MV-4-11 (cell line): ENCODE data around the gene TXNDC9.
"Not testable (repeated sequence)": the region's sequence is repeated elsewhere in the genome, so short reads cannot be mapped to it uniquely, and the experiment has no call there.

Source experiments
- DNase-seq: peaks from one replicate; lab custom pipeline; 2025; lab: John Stamatoyannopoulos, UW

TXNDC9 gene

DNA sequence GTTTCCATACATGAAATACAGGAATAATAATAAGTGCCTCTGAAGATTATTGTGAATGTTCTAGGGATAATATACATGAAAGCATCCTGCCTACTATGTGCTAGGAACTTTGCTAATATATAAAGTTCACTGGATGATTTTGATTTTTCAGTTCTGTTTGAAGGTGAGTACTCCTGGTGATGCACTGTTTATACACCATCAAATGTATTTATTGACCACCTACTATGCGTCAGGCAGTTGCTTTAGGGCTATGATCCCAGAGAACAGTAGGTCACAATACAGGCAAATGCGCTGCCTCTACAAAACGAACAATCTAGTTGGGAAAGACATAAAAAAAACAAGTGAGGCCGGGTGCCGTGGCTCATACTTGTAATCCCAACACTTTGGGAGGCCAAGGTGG lies 10.7 kb downstream of the TXNDC9 start:
- no peak for DNase-seq

DNA sequence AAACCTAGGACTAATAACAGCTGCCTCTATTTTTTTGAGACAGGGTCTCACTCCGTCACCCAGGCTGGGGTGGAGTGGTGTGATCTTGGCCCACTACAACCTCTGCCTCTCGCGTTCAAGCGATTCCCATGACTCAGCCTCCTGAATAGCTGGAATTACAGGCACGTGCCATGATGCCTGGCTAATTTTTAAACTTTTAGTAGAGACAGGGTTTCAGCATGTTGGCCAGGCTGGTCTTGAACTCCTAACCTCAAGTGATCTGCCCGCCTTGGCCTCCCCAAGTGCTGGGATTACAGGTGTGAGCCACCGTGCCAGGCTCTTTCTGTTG lies 18.3 kb downstream of the TXNDC9 start:
- not testable (repeated sequence) for DNase-seq

DNA sequence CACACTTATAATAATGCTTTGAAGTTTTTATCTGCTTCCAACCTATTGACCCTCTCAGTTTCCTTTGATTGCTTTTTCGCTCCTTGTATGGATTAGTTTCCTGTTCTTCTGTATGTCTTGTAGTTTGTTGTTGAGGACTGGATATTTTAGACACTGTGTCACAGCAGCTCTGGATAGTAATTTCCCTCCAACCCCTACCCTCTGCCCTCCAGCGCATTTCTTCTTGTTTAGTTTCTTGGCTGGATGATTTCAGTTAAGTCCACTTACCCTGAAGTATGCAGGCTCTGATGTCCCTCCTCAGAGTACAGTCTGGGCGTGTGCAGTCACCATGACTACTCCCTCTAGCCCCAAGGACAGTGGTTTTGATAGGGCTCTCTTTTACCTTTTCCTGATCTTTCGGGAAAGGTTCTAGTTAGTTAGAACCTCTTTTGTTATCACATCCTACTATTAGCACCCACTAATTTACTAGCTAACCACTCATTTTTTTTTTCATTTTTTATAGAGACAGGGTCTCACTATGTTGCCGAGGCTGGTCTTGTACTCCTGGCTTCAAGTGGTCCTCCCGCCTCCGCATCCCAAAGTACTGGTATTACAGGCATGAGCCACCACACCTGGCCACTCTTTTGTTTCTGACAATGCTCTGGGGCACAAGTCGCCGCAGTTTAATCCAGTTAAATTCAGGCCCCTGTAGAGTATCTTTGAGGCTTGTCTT lies 18.8 kb downstream of the TXNDC9 start:
- no peak for DNase-seq

DNA sequence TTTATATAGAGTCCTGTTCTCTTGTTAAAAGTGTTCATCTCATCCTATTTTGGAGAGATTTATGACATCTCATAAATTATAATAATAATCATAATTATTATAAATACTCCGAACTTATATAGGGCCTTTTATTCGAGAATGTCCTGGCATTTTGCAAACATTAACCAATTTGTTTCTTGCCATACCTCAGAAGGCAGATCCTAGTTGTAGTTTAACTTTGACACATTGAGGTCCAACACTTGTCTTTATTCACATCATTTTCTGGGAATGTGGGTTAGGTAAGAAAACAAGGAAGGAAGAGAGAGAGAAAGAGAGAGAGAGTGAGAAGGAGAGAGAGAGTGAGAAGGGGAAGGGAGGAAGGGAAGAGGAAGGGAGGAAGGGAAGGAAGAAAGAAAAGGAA lies 35.0 kb downstream of the TXNDC9 start, which contains the start of gene LYG1:
LYG1 (minus strand) TSS at position 101 of the 400 bp plus-strand sequence. CDS start 5,527 bp downstream, outside the sequence.
- not testable (repeated sequence) for DNase-seq

DNA sequence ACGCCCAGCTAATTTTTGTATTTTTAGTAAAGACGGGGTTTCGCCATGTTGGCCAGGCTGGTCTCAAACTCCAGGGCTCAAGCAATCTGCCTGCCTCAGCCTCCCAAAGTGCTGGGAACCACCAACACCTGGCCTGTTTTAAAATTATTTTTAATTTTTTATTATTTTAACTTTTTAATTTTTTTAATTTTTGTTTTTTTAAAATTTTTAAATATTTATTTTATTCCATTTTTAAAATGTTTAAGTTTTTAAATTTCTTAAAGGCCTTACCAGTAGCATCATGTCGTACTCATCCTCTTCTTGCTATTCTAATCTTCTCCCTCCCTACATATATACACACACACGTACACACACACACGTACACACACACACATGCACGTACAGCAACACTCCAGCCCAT lies 36.6 kb downstream of the TXNDC9 start:
- no peak for DNase-seq

DNA sequence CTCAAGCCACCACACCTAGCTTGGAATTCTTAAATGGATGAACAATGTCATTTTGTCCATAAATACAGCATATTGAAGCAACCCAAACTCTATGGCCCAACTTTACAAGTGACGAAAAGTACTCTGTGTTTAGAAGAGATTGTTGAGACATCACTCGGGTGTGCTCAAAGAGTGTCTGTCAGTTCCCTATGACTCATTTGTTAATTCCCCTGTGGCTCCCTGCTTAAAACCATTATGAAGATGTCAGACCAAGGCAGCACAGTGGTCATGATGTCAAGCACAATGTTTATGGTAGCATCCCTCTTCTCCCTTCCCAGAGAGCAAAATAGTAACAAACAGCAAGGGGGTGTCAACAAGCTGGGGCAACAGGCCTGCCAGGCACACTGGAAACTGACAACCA lies 38.1 kb downstream of the TXNDC9 start:
- DNase-seq = peak; percentile 76

DNA sequence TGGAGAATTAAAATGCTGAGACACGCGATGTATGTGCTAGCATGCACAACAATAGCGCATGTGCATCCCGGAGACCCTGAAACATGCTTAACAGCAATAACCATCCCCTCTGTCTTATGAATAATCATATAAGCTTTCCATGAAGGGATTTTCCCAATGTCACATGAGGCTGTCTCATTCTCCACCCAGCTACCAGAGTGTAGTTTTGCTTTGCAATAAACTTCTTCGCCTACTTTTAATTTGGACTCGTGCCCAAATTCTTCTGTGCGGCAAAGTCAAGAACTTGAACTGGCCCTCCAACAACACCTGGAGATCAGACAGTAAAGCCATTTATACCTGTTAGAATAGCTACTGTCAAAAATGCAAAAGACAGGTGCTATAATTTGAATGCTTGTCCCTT lies 50.6 kb downstream of the TXNDC9 start:
- DNase-seq = no peak

DNA sequence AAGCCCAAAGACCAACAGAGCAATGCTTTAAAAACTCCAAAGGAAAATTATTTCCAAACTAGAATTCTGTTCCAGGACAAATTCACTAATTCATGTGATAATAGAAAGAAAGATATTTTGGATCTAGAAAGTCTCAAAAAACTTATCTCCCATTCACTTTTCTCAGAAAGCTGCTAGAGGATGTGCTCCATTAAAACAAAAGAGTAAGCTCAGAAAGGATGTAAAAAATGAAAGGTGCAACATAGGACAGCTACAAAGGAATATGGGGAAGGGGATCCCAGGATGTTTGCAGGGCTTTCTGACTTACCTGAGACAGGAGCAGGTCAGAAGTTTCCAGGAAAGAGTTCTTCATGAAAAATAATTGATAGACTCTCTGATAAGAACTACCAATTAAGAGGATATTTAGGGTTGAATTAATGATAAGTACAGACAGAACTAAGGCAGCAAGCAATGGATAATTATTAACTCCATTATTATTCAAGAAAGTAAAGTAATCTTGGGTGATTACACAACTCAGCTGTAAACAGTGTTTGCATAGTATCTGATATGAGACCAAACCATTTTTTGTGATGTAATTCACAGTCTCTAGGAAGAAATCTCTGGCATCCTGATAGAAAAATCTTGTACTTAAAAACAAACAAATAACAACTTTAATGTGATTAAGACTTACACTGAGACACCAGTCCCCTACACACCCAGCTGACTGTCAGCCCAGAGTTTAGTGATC lies 56.0 kb downstream of the TXNDC9 start:
- DNase-seq = no peak

DNA sequence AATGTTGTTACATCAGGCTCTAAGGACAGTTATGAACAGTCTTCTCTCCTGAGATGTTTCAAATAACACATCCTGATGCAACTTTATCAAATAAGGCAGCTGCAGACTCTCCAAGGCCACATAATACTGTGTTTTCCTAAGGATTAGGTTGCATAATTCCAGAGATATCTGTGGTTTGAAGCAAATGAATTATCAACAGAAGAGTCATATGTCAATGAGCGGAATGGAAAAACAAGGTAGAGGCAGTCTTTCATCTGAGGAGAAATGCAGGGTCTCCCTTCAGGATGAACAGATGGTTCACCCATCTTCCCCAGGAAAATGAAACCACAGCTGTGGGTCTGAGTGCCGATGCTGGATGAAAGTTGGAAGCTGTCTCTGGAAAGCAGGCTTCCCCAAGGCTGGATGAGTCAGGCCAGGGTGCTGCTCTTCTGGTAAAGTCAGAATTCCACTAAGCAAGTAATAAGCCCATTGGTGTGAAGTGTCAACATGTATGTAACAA lies 57.3 kb downstream of the TXNDC9 start:
- DNase-seq = no peak

DNA sequence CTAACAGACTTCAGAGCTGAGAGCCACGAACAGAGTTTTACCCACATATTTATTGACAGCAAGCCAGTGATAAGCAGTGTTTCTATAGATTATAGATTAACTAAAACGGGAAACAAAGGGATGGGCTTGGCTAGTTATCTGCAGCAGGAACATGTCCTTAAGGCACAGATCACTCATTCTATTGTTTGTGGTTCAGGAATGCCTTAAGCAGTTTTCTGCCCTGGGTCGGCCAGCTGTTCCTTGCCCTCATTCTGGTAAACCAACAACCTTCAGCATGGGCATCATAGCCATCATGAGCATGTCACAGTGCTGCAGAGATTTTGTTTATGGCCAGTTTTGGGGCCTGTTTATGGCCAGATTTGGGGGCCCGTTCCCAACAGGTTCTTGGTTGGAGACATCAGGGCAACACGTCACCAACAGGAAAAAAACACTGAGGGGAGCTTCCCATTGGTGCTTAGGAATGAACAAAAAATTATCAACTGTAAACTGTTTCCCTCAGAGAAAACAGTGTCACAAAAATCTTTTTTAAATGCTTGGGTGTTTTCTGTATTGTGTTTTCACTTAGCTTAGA lies 57.9 kb downstream of the TXNDC9 start:
- not testable (repeated sequence) for DNase-seq

DNA sequence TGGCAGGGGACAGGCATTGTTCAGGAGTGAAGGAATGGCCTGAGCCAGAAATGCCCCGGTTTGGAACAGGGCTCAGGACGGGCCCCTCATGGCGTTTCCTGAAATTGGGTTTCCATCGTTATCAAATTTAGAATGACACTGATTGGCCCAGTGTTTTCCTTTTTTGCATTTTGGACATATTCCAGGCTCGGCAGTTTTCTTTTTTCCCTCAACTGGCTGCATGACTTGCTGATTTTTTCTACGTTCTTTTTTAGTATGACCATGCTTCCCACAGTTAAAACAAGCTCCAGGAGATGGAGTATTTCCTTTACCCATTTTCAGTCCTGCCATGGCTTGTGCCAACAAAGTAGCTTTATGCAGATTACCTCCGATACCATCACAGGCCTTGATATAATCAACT lies 60.3 kb downstream of the TXNDC9 start:
- no peak for DNase-seq
